GM19193 (cell line): ENCODE results near the gene NME9.

Experiments
- POLR2A ChIP-seq: IDR thresholded peaks from 4 replicates; pipeline ENCODE4 v1.6.1; 2011; ENCODE audit not compliant: insufficient read depth, insufficient read length; ENCODE audit errors: extremely low read depth

The NME9 gene

GRCh38 chr3:138329127-138329983 is at the start of gene NME9:
NME9 (minus strand) TSS chr3:138329851; CDS start chr3:138329335, 516 bp downstream.
- no peak for TF ChIP-seq POLR2A

GRCh38 chr3:138378990-138379389 is 49.3 kb upstream of the NME9 start:
- no peak for TF ChIP-seq POLR2A

GRCh38 chr3:138378331-138378730 is 48.7 kb upstream of the NME9 start:
- no peak for TF ChIP-seq POLR2A

GRCh38 chr3:138377804-138378203 is 48.2 kb upstream of the NME9 start:
- no peak for TF ChIP-seq POLR2A

GRCh38 chr3:138376663-138377062 is 47.0 kb upstream of the NME9 start:
- no peak for TF ChIP-seq POLR2A

- TF ChIP-seq POLR2A, result no peak
Measured at GRCh38 chr3:138375447-138375846, 45.8 kb upstream of the NME9 start.

GRCh38 chr3:138374573-138375134 is 45.0 kb upstream of the NME9 start:
- TF ChIP-seq POLR2A, result no peak

- no peak for TF ChIP-seq POLR2A
Measured at GRCh38 chr3:138373736-138374094, 44.1 kb upstream of the NME9 start.

- TF ChIP-seq POLR2A, result no peak
Measured at GRCh38 chr3:138373087-138373735, 43.6 kb upstream of the NME9 start.

GRCh38 chr3:138371070-138371965 is 41.7 kb upstream of the NME9 start:
- TF ChIP-seq POLR2A, result no peak

- TF ChIP-seq POLR2A, result no peak
Measured at GRCh38 chr3:138370321-138370720, 40.7 kb upstream of the NME9 start.

GRCh38 chr3:138369151-138369900 is 39.7 kb upstream of the NME9 start:
- TF ChIP-seq POLR2A, result no peak

- TF ChIP-seq POLR2A, result no peak
Measured at GRCh38 chr3:138367911-138368310, 38.3 kb upstream of the NME9 start.

GRCh38 chr3:138367326-138367850 is 37.7 kb upstream of the NME9 start:
- TF ChIP-seq POLR2A, result no peak
